Kidney (tissue), 14 donors: Measurements from ENCODE around the gene CR1. TPM values are rescaled to one million over a fixed set of nuclear protein-coding genes. Genes with fewer than 3 reads are reported as not detected.

Source experiments
- DNase-seq, 5 donors: peaks; one replicate each; pipeline ENCODE4 v3.0.0-alpha.2; 2013 to 2020
- FAIRE-seq: peaks from 2 replicates; lab custom pipeline; 2012; peaks lifted over from hg19 to GRCh38; lab: Jason Lieb, UNC
- H3K27ac ChIP-seq, 2 donors: one replicate each; pipeline ENCODE4 v1.7.0; 2013; ENCODE audit warnings: low read depth in 2 of 2, low read length in 2 of 2, inconsistent platforms in 1 of 2
- H3K27me3 ChIP-seq: one replicate; pipeline ENCODE4 v1.7.1; 2013; ENCODE audit warnings: low read length, inconsistent platforms; ENCODE audit not compliant: control insufficient read depth, insufficient read depth
- H3K36me3 ChIP-seq, 3 donors: one replicate each; pipeline versions ENCODE4 v1.7.0 to v1.7.1; 2013; ENCODE audit warnings: low read length in 3 of 3, control low read depth in 1 of 3, inconsistent platforms in 1 of 3; ENCODE audit not compliant: insufficient read depth in 3 of 3, control insufficient read depth in 2 of 3
- H3K4me1 ChIP-seq, 3 donors: one replicate each; pipeline versions ENCODE4 v1.7.0 to v1.7.1; 2013; ENCODE audit warnings: low read length in 3 of 3, inconsistent platforms in 1 of 3, low read depth in 1 of 3; ENCODE audit not compliant: control insufficient read depth in 2 of 3, insufficient read depth in 2 of 3
- H3K4me3 ChIP-seq, 3 donors: one replicate each; pipeline versions ENCODE4 v1.7.0 to v1.8.1; 2013; ENCODE audit warnings: low read length in 3 of 3, control low read depth in 1 of 3, inconsistent platforms in 1 of 3
- H3K9ac ChIP-seq, 3 donors: one replicate each; pipeline versions ENCODE4 v1.7.0 to v1.7.1; 2013; ENCODE audit warnings: low read length in 3 of 3, control low read depth in 1 of 3, inconsistent platforms in 1 of 3
- H3K9me3 ChIP-seq, 3 donors: one replicate each; pipeline versions ENCODE4 v1.7.0 to v1.7.1; 2013; ENCODE audit warnings: low read length in 3 of 3, control low read depth in 1 of 3, inconsistent platforms in 1 of 3; ENCODE audit not compliant: control insufficient read depth in 2 of 3, insufficient read depth in 1 of 3
- CTCF ChIP-seq: IDR thresholded peaks from 3 replicates; pipeline ENCODE4 v1.5.1; 2012; ENCODE audit warnings: mild to moderate bottlenecking, moderate library complexity, borderline replicate concordance; ENCODE audit not compliant: insufficient read depth; ENCODE audit errors: extremely low read depth
- intact Hi-C: fragments of 100-400 bp; cut with DNase I; formaldehyde crosslinking; loops from one replicate; pipeline ENCODE4 v1.11.1; 2022
- polyA plus RNA-seq: library from polyadenylated mRNA; stranded (reverse); fragments of 350-450 nt; fragmentation: Illumina TruSeq; extraction: RNeasy Lipid Tissue Mini Kit (QIAGEN cat#74804); gene quantifications from one replicate; pipeline ENCODE4 v1.2.3, GENCODE V29; 2014; ENCODE audit warnings: low read depth, low replicate concordance; ENCODE audit not compliant: insufficient read depth
- total RNA-seq: library from RNA; stranded (reverse); fragmentation: NEBNext Ultra II Directional; extraction: Animal tissue kit (Norgen Biotek cat#: 25700); gene quantifications from one replicate; pipeline ENCODE4 v1.2.1, GENCODE V29; 2021
- donor health status: control.
- donor health status: control.
- donor health status: control.
- donor health status: control.
- donor health status: control.
- donor health status: DM: yes; HTN: yes; CAD: no.
- donor health status: Normal renal cell carcinoma (clear cell type).

The CR1 gene
- total and polyA plus RNA-seq, 2 donors from 2014 or later: 2.6 to 12.2 TPM

- FAIRE-seq (no peak), DNase-seq (no peak)
- intact Hi-C loops: no loop called here
- Histone ChIP-seq H3K4me1 (peaks cover 0 to 2% (median 0%) of the 10 kb centered on the region in 3 donors), H3K36me3 (no peaks in the 10 kb centered on the region), H3K9me3 (no peaks in the 10 kb centered on the region), H3K4me3 (peak overlapping the region in 1 of 3 donors; percentile 59), H3K27ac (no peak overlapping the region), H3K27me3 (peaks cover 9% of the 10 kb centered on the region), H3K9ac (no peak overlapping the region)
- TF ChIP-seq CTCF: no peak
These were observed 40.7 kb upstream of the CR1 start for GRCh38 chr1:207455183-207455754.

GRCh38 chr1:207458414-207458813 is 37.5 kb upstream of the CR1 start:
- no peaks in the 10 kb centered on the region for H3K36me3 ChIP-seq
- TF ChIP-seq CTCF: no peak
- H3K27me3 ChIP-seq: peaks cover 9% of the 10 kb centered on the region
- no peak overlapping the region for H3K9ac ChIP-seq
- intact Hi-C loops: no loop called here
- H3K9me3 ChIP-seq: no peaks in the 10 kb centered on the region
- H3K27ac ChIP-seq: no peak overlapping the region
- H3K4me1 ChIP-seq: peaks cover 0 to 2% (median 0%) of the 10 kb centered on the region in 3 donors
- FAIRE-seq (no peak), DNase-seq (no peak)
- no peak overlapping the region for H3K4me3 ChIP-seq

GRCh38 chr1:207459008-207459407 is 36.9 kb upstream of the CR1 start:
- DNase-seq (no peak), FAIRE-seq (no peak)
- intact Hi-C loops: no loop called here
- H3K36me3 ChIP-seq: no peaks in the 10 kb centered on the region
- TF ChIP-seq CTCF: no peak
- H3K27ac ChIP-seq: no peak overlapping the region
- H3K4me3 ChIP-seq: no peak overlapping the region
- no peaks in the 10 kb centered on the region for H3K9me3 ChIP-seq
- no peak overlapping the region for H3K9ac ChIP-seq
- H3K4me1 ChIP-seq: peaks cover 0 to 2% (median 0%) of the 10 kb centered on the region in 3 donors
- H3K27me3 ChIP-seq: peaks cover 9% of the 10 kb centered on the region

- Histone ChIP-seq H3K4me3 (no peak overlapping the region), H3K27me3 (no peaks in the 10 kb centered on the region), H3K36me3 (no peaks in the 10 kb centered on the region), H3K9ac (no peak overlapping the region), H3K9me3 (no peaks in the 10 kb centered on the region), H3K4me1 (no peaks in the 10 kb centered on the region), H3K27ac (no peak overlapping the region)
- FAIRE-seq (no peak), DNase-seq (no peak)
- TF ChIP-seq CTCF: no peak
- intact Hi-C loops: no loop called here
These were observed 34.3 kb upstream of the CR1 start for GRCh38 chr1:207461649-207462048.
